Erythroblast (primary cell): Measurements from ENCODE around the gene HIPK2.

Experiments used
- DNase-seq, 2 experiments: peaks; one replicate each; lab custom pipeline; 2025; lab: John Stamatoyannopoulos, UW
- GATA1 ChIP-seq: IDR thresholded peaks from 2 replicates; pipeline ENCODE4 v1.6.1; 2011; ENCODE audit warnings: low read depth, mild to moderate bottlenecking, control low read depth, low read length, moderate library complexity
- POLR2A ChIP-seq: IDR thresholded peaks from 2 replicates; pipeline ENCODE4 v1.6.1; 2011; ENCODE audit warnings: mild to moderate bottlenecking, low read length

HIPK2 gene

DNA sequence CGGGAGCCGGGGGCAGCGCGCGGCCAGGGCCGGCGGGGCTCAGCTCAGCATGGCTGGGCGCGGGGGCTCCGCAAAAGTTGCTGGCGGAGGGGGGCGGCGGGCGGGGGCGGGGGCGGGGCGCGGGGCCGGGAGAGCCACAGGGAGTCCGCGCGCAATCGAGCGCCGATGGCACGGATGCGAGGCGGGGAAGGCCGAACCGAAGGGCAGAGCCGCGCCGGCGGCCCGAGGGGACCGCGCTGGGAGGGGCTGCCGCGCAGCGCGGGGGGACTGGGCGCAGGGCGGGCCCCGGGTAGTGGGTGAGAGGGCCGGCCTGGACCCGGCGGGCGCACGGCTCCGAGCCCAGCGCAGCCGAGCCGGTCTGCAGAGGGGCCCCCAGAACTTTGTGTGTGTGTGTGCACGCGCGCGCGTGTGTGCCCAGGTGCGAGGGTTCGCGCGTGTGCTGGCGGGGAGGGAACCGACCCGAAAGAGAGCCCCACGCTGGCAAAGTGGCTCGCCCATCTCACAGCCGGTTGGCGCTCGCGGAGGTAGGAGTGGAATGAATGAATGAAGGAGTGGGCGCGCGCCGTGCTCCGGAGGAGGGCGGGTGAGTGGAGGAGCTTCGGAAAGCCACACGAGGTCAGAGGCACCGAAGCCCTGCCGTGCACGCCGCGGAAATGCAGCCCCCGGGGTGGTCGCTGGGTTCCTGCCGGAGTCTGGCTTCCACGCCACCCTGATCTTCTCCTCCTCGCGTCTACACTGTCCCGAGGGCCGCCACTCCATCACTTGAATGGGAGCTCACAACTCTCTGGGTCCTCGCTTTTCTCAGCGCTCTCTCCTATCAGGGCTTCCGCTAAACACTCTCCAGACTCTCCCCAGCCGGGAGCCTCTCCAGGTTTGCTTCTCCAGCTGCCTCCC is at the start of gene HIPK2:
TSS of gene HIPK2 (minus strand) at position 51 of the 894 bp plus-strand sequence. CDS start 375 bp downstream, outside the sequence.
- TF ChIP-seq POLR2A (no peak), GATA1 (no peak)

DNA sequence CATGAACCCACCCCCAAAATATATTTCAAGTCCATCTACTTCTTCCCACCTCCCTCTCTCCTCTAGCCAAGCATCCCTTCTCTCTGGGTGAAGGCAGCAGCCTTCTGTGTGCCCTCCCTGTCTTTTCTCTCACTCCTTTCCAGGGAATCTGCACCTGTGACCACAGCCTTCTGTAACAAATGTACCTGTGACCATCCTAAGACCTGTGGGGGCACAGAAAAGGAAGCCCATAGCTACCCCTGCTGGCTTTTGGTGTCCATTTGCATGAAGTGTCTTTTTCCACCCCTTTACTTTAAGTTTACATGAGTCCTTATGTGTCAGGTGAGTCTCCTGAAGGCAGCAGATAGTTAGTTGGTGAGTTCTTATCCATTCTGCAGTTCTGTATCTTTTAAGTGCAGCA is 49.2 kb upstream of the HIPK2 start:
- DNase-seq, result no peak
- TF ChIP-seq POLR2A, result no peak
- no peak for TF ChIP-seq GATA1

More for the DNA sequence above, at the start of gene HIPK2:
- peak; percentile 66 to 74 for DNase-seq

DNA sequence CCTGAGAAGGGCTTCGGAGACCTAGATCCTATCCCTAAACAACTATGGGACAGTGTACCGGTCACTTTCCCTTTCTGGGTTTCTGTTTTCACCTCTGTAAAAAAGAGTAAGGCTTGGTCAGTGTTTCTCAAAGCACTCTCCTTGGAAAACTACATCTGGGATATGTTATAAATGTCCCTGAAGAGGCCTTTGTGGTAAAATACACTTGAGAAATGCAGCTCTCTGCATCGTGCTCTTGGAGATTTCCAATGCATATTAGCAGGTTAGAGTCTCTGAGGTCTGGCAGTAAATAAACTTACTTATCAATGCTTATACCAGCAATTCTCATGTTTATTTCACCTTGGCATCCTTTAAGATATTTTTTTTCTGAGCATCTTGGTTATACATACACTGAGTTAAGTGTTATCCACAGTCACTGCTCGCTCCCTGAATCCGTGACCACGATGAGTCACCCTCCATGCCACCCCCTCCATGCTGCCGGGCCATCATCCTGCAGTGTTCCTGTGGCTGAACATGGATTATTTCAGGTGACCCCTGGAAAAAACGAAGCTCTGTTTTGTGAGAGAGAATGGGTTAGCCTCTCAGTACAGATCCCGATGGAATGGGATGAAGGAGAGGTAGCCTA is 48.0 kb upstream of the HIPK2 start:
- TF ChIP-seq GATA1, result no peak
- no peak for TF ChIP-seq POLR2A
- DNase-seq, result no peak

DNA sequence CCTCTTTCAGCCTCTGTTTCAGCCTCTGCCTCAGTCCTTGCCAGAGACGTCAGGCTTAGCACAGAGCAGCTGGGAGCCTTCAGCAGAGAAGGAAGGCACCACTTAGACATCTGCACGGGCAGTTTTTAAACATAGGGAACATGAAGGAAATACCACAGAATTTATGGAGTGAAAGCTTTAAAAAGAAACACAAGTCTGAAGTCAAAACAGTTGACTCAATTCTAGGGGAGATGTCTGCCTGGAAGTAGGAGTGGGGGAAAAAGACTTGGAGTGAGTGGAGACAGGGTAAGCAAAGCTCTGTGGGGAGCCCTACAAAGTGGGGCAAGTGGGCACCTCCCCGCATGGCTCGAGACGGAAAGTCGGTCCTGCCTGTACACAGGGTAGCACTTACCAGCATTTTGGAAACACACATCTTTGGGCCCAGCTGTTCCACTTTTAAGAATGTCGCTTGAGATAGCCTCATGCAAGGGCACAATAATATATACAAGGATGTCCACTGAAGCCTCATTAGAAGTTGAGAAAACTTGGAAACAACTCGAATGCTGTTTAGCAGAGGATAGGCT is 46.2 kb upstream of the HIPK2 start:
- no peak for TF ChIP-seq POLR2A
- TF ChIP-seq GATA1, result no peak
- DNase-seq, result no peak

DNA sequence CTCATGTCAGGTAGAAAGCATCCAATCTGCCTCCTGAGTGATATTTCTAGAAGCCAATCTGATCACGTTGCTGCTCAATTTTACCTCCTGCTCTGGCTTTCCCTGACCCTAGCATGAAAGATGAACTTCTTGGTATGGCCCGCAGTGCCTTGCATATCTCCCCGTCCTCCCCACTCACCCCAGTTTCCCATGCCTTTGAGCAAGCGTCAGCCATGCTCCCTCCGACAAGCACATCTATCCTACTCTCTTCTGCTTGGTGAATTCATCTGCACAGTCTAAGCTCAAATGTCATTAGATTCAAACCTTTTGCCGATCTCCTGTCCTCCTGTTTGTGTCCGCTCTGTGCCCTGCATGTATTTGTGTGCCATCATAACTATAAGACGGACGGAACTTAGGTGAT is 45.1 kb upstream of the HIPK2 start:
- no peak for DNase-seq
- no peak for TF ChIP-seq POLR2A
- no peak for TF ChIP-seq GATA1

DNA sequence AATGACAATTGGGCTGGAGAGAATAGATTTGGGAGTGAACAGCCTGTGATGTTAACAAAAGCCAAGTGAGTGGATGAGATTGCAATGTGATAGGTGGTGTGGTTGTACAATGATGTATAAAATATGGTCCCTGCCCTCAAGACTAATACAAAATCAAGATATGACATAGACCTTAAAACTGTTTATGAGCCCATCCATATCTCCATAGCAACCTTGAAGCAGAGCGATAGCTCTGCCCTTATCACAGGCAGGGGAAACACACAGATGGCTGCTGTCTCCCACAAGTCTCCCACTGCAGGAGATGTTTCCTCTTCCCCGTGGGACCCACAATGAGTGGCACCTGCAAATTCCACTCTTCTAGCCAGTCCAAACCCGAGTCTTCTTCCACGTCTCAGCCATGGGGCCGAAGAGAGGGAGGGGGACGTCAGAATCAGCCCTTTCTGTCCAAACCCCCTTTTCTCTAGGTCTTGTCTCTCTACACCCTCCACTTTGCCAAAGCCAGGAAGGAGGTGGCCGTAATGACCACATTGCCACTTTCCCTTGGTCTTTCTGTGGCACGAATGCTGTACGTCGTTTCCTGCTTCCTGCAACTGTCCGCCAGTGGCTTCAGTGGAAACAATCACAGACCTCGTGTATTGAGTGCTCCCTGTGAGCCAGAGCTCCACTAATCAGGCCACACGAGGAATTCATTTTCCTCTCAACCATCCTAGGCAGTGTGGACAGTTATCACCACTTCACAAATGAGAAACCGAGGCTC is 43.7 kb upstream of the HIPK2 start:
- DNase-seq, result peak in 1 of 2 experiments; percentile 26
- no peak for TF ChIP-seq POLR2A
- TF ChIP-seq GATA1, result no peak

DNA sequence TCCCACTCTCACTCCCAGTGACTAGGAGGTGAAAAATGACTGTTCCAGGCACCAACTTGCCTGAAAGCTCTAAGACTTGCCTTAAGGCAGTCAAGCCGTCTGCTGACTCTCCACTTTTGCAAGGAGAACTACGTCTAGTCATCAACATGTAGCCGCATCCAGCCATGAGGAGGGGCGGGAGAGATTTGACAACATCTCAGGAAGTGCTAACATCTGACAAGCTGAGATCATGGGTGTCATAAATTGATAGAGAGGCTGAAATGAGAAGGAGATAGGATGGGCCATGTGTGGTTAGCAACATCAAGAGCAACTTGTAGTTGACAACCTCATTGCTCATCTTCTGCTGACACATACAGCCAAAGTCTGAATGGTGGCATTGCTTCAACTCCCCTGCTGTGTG is 42.3 kb upstream of the HIPK2 start:
- TF ChIP-seq GATA1 (no peak), POLR2A (no peak)
- no peak for DNase-seq

DNA sequence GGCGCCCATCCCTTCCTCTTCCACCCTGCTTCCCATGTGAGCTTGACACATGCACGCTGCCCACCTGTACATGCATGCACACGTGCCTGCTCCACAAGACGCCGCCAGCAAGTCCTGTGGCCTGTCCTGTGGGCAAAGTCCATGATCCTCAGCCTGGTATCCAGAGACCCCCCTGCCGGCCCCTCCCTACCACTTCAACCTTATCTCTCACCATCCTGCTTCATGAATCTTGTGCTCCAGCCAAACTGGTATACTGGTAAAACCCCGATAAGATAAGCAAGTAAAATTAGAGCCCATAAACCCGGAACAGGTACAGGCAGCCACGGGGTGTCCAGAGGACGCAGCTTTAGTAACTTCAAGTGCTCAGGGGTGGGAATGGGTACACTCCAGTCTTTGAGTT is 39.5 kb upstream of the HIPK2 start:
- TF ChIP-seq GATA1 (no peak), POLR2A (no peak)
- peak in 1 of 2 experiments; percentile 24 for DNase-seq

DNA sequence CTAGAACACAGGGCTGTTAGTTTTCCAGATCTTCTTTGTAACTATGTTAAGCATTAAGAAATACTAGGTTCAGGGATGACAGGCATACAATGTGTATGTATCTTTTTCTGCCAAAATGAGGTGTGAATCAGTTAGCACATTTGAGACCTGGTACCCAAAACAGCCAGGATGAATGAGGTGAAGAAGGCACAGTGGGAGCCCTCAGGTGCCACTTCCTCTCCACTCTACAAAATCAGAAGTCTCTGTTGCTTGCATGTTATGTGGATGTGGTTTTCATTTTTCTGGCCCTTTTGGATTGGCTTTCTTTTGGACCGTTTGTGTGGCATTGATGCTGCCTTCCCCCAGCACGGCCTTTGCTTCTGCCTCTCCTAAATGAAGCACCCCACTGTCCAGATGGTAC is 35.9 kb upstream of the HIPK2 start:
- no peak for TF ChIP-seq POLR2A
- no peak for TF ChIP-seq GATA1
- DNase-seq, result no peak

DNA sequence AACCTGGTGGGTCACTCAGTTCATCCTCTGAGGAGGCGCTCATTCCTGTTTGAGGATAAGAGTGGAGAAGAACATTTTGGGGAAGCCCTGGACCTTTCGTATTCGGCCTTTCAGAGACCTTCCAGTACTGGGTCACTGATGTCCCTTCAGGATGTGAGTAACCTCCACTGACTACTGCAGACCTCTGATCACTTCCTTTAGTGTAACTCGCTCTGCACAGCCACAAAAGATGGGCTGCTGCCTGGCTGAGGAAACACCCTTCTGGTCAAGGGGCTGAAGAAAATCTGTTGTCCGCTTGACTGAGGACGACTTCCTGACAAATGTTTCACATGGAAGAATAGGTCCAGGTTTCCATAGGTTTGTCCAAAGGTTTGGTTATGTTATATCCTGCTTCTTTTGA is 35.4 kb upstream of the HIPK2 start:
- TF ChIP-seq GATA1 (no peak), POLR2A (no peak)
- DNase-seq, result no peak

DNA sequence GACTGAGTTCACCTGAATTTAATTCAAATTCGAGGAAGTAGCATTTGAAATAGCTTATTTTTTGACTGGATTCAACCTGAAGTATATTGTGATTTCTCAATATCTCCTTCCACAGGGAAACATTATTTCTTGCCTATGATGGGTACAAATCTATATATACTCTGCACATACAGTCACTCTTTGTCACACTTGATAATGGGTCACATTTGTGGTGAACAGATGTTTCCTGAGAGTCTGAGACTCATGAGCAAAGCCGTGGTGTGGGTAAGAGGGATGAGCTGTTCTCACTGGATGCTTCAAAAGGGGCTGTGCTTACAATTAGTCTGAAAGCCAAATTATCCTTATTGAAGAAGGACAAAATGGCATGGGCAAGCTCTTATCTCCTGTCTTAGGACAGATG is 33.3 kb upstream of the HIPK2 start:
- TF ChIP-seq GATA1 (no peak), POLR2A (no peak)
- no peak for DNase-seq

DNA sequence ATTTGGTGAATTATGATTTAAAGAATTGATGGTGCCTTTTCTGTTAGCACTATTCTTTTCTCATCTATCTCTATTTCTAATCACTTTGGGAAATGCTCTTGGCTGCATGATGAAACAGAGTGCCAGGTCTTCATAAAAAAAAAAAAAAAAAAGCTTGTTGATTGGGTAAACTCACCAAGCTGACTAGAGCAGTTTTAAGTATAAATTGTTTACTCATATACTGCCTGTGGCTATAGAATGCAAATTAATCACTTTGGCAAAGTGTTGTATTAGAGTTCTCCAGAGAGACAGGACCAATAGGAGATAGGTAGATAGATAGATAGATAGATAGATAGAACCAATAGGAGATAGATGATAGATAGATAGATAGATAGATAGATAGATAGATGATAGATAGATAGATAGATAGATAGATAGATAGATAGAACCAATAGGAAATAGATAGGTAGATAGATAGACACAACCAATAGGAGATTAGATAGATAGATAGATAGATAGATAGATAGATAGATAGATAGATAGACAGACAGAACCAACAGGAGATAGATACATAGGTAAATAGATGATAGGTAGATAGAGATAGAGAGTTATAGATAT is 31.1 kb upstream of the HIPK2 start:
- TF ChIP-seq GATA1 (no peak), POLR2A (no peak)

DNA sequence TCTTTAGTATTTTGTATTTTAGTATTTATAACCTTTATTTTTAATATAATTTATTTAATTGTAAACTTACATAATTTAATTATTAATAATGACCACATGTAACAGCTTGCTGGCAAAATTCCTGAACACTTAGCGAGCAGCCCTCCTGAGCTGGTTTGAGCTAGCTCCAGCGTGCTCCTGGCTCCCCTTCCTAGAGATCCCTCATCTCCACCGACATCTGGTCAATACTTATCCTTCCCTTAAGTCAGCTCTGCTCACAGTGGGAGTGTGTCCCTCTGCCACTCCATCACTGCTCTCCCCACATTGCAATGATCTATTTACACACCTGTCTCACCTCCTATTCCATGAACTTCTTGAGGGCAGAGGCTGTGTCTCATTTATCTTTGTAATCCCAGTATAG is 30.6 kb upstream of the HIPK2 start:
- TF ChIP-seq POLR2A (no peak), GATA1 (no peak)

More for the DNA sequence above, 31.1 kb upstream of the HIPK2 start:
- DNase-seq, result no peak

DNA sequence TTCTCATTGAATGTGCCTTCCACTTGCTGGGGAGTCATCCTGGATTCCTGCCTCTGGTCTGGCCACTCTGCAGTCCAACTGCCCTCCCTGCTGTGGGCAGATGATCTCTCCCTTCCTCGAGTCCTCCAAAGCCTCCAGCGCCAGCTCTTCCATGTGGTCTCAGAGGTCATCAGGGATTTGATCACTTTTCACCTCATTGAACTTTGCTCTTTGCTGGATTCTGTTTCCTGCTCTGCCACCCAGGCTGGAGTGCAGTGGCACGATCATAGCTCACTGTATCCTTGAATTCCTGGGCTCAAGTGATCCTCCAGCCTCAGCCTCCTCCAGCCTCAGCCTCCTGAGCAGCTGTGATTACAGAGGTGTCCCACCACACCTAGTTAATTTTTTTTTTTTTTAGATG is 29.2 kb upstream of the HIPK2 start:
- no peak for TF ChIP-seq GATA1
- no peak for TF ChIP-seq POLR2A
- no peak for DNase-seq

More for the DNA sequence above, 30.6 kb upstream of the HIPK2 start:
- no peak for DNase-seq
